Measurements from ENCODE around the gene TBL1XR1.

Gene TBL1XR1

GRCh38 chr3:177110386-177110785, 86.9 kb downstream of the TBL1XR1 start:
- no peak overlapping the region for H3K4me3 ChIP-seq (replicated peaks; ENCODE audit: low read depth, low read length)
- no peak for TF ChIP-seq CTCF (IDR thresholded peaks at IDR 0.05; ENCODE audit: low read depth, low read length, missing control alignments)
- no peak for DNase-seq (ENCODE audit: extremely low read depth, low read depth)

GRCh38 chr3:177109688-177110330, 87.5 kb downstream of the TBL1XR1 start:
- no peak for TF ChIP-seq CTCF (IDR thresholded peaks at IDR 0.05; ENCODE audit: low read depth, low read length, missing control alignments)
- DNase-seq (ENCODE audit: extremely low read depth, low read depth): no peak
- H3K4me3 ChIP-seq (replicated peaks; ENCODE audit: low read depth, low read length): no peak overlapping the region

GRCh38 chr3:177108648-177109047, 88.6 kb downstream of the TBL1XR1 start:
- TF ChIP-seq CTCF (IDR thresholded peaks at IDR 0.05; ENCODE audit: low read depth, low read length, missing control alignments): no peak
- H3K4me3 ChIP-seq (replicated peaks; ENCODE audit: low read depth, low read length): no peak overlapping the region

GRCh38 chr3:177107461-177108239, 89.6 kb downstream of the TBL1XR1 start:
- DNase-seq (ENCODE audit: extremely low read depth, low read depth): no peak
- TF ChIP-seq CTCF (IDR thresholded peaks at IDR 0.05; ENCODE audit: low read depth, low read length, missing control alignments): no peak
- H3K4me3 ChIP-seq (replicated peaks; ENCODE audit: low read depth, low read length): no peak overlapping the region

More at GRCh38 chr3:177108648-177109047, 88.6 kb downstream of the TBL1XR1 start:
- DNase-seq (ENCODE audit: extremely low read depth, low read depth): no peak

GRCh38 chr3:177106594-177106993, 90.7 kb downstream of the TBL1XR1 start:
- no peak for DNase-seq (ENCODE audit: extremely low read depth, low read depth)
- no peak for TF ChIP-seq CTCF (IDR thresholded peaks at IDR 0.05; ENCODE audit: low read depth, low read length, missing control alignments)
- H3K4me3 ChIP-seq (replicated peaks; ENCODE audit: low read depth, low read length): no peak overlapping the region

- no peak for TF ChIP-seq CTCF (IDR thresholded peaks at IDR 0.05; ENCODE audit: low read depth, low read length, missing control alignments)
- H3K4me3 ChIP-seq (replicated peaks; ENCODE audit: low read depth, low read length): no peak overlapping the region
- no peak for DNase-seq (ENCODE audit: extremely low read depth, low read depth)
Observed at GRCh38 chr3:177106184-177106583, 91.1 kb downstream of the TBL1XR1 start.
